HEK293T (cell line): Measurements from ENCODE around the gene RSRC1.

Experiments
- BHLHE40 ChIP-seq: fragments of 450-650 bp; IDR thresholded peaks from 2 replicates; pipeline ENCODE4 v1.6.1; 2016; ENCODE audit warnings: mild to moderate bottlenecking, moderate library complexity, borderline replicate concordance
- CTBP1 ChIP-seq: fragments of 450-650 bp; IDR thresholded peaks from 2 replicates; pipeline ENCODE4 v1.6.1; 2016; ENCODE audit warnings: borderline replicate concordance
- ELF4 ChIP-seq: fragments of 450-650 bp; IDR thresholded peaks from 2 replicates; pipeline ENCODE4 v1.6.1; 2017; ENCODE audit warnings: antibody characterized with exemption
- FOXA1 ChIP-seq: fragments of 450-650 bp; IDR thresholded peaks from 2 replicates; pipeline ENCODE4 v1.6.1; 2016; ENCODE audit warnings: mild to moderate bottlenecking
- FOXM1 ChIP-seq: fragments of 450-650 bp; IDR thresholded peaks from 2 replicates; pipeline ENCODE4 v1.6.1; 2017; ENCODE audit warnings: mild to moderate bottlenecking, borderline replicate concordance
- HDGF ChIP-seq: fragments of 450-650 bp; IDR thresholded peaks from 2 replicates; pipeline ENCODE4 v1.6.1; 2017; ENCODE audit warnings: antibody characterized with exemption, borderline replicate concordance
- LEF1 ChIP-seq: fragments of 450-650 bp; IDR thresholded peaks from 2 replicates; pipeline ENCODE4 v1.6.1; 2017; ENCODE audit warnings: mild to moderate bottlenecking, borderline replicate concordance
- NFRKB ChIP-seq: fragments of 450-650 bp; IDR thresholded peaks from 2 replicates; pipeline ENCODE4 v1.6.1; 2016; ENCODE audit warnings: mild to moderate bottlenecking, moderate library complexity
- SP1 ChIP-seq: fragments of 450-650 bp; IDR thresholded peaks from 2 replicates; pipeline ENCODE4 v1.6.1; 2017
- SUZ12 ChIP-seq: fragments of 450-650 bp; IDR thresholded peaks from 2 replicates; pipeline ENCODE4 v1.6.1; 2016; ENCODE audit warnings: mild to moderate bottlenecking
- ZNF384 ChIP-seq: fragments of 450-650 bp; IDR thresholded peaks from 2 replicates; pipeline ENCODE4 v1.6.1; 2016

DNA sequence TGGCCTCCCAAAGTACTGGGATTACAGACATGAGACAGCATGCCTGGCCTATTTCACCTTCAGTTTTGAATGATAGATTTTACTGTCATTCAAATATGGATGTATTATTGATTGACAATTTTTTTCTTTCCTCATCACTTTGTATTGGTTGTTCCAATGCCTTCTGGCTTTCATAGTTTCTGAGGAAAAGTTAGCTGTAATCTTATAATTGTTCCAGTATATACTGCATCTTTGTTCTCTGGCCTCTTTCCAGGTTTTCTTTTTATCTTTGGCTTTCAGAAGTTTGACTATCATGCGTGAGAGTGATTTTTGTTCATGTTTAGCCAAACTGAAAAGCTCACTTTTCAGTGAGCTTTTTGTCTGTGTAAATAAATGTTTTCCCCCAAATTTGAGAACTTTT is 157.1 kb downstream of the RSRC1 start:
- TF ChIP-seq NFRKB: no peak
- no peak for TF ChIP-seq HDGF
- no peak for TF ChIP-seq SP1
- TF ChIP-seq FOXM1: no peak
- TF ChIP-seq ELF4: no peak
- TF ChIP-seq LEF1: no peak
- TF ChIP-seq CTBP1: no peak
- no peak for TF ChIP-seq BHLHE40
- no peak for TF ChIP-seq ZNF384
- no peak for TF ChIP-seq SUZ12
- TF ChIP-seq FOXA1: no peak
